ENCODE data around the gene AGFG2.

The AGFG2 gene

GRCh38 chr7:100612730-100613390, 73.9 kb downstream of the AGFG2 start:
- no peak for DNase-seq (ENCODE audit: low spot score)

- DNase-seq (ENCODE audit: low spot score) = no peak
Measured at GRCh38 chr7:100613412-100614175, 74.6 kb downstream of the AGFG2 start.

- DNase-seq (ENCODE audit: low spot score) = no peak
Measured at GRCh38 chr7:100614308-100614861, 75.4 kb downstream of the AGFG2 start.
